Type B pancreatic cell (in vitro differentiated cells): ENCODE results near the gene MAGEB17. TPM values are rescaled to one million over a fixed set of nuclear protein-coding genes. Genes with fewer than 3 reads are reported as not detected.
"Not testable (repeated sequence)": the region's sequence is repeated elsewhere in the genome, so short reads cannot be mapped to it uniquely, and the experiment has no call there.

Source experiments
- DNase-seq: peaks from one replicate; pipeline ENCODE4 v3.0.0; 2021; ENCODE audit warnings: mixed read lengths; ENCODE audit not compliant: unreplicated experiment; ENCODE audit errors: extremely low spot score
- H3K27ac Mint-ChIP-seq: 2 replicates; pipeline ENCODE4 v1.8.0; 2021; ENCODE audit warnings: mild to moderate bottlenecking, mixed read lengths
- H3K27me3 Mint-ChIP-seq: 2 replicates; pipeline ENCODE4 v1.8.0; 2021; ENCODE audit warnings: mixed read lengths
- H3K36me3 Mint-ChIP-seq: 2 replicates; pipeline ENCODE4 v1.8.0; 2021; ENCODE audit warnings: mixed read lengths
- H3K4me1 Mint-ChIP-seq: one replicate; pipeline ENCODE4 v1.8.0; 2021; ENCODE audit warnings: mixed read lengths; ENCODE audit not compliant: unreplicated experiment
- H3K4me3 Mint-ChIP-seq: 2 replicates; pipeline ENCODE4 v1.8.0; 2021; ENCODE audit warnings: mild to moderate bottlenecking, mixed read lengths
- H3K9me3 Mint-ChIP-seq: 2 replicates; pipeline ENCODE4 v1.8.0; 2021; ENCODE audit warnings: mixed read lengths
- CTCF ChIP-seq: fragments of 200-600 bp; sonication (generic); conservative IDR thresholded peaks from 2 replicates; pipeline ENCODE4 v1.5.0; 2021; ENCODE audit warnings: antibody characterized with exemption, mild to moderate bottlenecking
- total RNA-seq: library from RNA; stranded (reverse); gene quantifications from 2 replicates; pipeline ENCODE4 v1.2.1, GENCODE V29; 2021; ENCODE audit warnings: low replicate concordance

Gene MAGEB17
- total RNA-seq, 1 donor from 2014 or later: not detected

DNA sequence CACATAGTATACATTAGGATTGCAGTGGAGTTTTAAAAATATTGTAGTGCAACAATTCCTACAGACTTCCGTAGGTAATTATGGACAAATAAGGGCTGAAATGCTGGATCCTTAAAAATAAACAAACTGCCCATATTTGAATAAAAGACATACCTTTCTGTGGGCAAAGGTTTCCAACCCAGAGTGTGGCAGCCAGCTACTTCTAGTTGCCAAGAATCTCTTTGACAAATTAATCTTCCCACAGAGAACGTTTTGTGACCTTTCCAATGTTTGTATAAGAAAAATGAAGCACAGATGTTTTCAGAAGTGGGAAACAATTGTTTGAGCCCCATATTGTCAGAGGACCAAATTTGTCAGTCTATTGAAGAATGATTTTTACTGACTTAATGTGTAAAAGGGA lies 22.9 kb upstream of the MAGEB17 start:
- Mint-ChIP-seq H3K27ac (no peak overlapping the region), H3K4me1 (peaks cover 20% of the 10 kb centered on the region), H3K36me3 (no peaks in the 10 kb centered on the region), H3K9me3 (peaks cover 15% of the 10 kb centered on the region), H3K4me3 (no peak overlapping the region), H3K27me3 (peaks cover 12% of the 10 kb centered on the region)
- TF ChIP-seq CTCF: no peak
- DNase-seq: no peak

GRCh38 chrX:16145093-16145492 lies 22.2 kb upstream of the MAGEB17 start:
- not testable (repeated sequence) for DNase-seq, H3K4me3 Mint-ChIP-seq, H3K36me3 Mint-ChIP-seq, H3K27ac Mint-ChIP-seq
- Mint-ChIP-seq H3K27me3 (peaks cover 12% of the 10 kb centered on the region), H3K9me3 (peaks cover 15% of the 10 kb centered on the region), H3K4me1 (peaks cover 20% of the 10 kb centered on the region)

DNA sequence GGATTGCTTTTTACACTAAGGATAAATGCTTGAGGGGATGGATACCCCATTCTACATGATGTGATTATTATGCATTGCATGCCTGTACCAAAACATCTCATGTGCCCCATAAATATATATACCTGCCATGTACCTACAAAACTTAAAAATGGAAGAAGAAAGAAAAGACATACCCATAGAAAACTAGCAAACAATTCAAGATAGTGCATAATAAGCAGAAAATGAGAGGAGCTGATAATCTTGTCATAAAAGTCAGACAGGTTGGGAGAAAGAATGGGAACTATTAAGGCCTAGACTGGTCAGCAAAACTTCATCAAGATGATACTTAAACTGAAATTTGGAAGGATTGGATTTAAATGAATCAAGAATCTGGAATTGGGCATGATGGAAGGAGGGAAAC lies 21.6 kb upstream of the MAGEB17 start:
- Mint-ChIP-seq H3K27ac (no peak overlapping the region), H3K4me1 (peaks cover 19% of the 10 kb centered on the region), H3K4me3 (no peak overlapping the region), H3K27me3 (peaks cover 12% of the 10 kb centered on the region), H3K36me3 (no peaks in the 10 kb centered on the region), H3K9me3 (peaks cover 15% of the 10 kb centered on the region)
- TF ChIP-seq CTCF: no peak
- DNase-seq: no peak

- no peak for TF ChIP-seq CTCF
- peaks cover 11% of the 10 kb centered on the region for H3K27me3 Mint-ChIP-seq
- H3K9me3 Mint-ChIP-seq: peaks cover 8% of the 10 kb centered on the region
- H3K4me3 Mint-ChIP-seq: no peak overlapping the region
- H3K36me3 Mint-ChIP-seq: no peaks in the 10 kb centered on the region
- no peak overlapping the region for H3K27ac Mint-ChIP-seq
- no peak for DNase-seq
- H3K4me1 Mint-ChIP-seq: peaks cover 9% of the 10 kb centered on the region
Measured at GRCh38 chrX:16148896-16149295, 18.4 kb upstream of the MAGEB17 start.

DNA sequence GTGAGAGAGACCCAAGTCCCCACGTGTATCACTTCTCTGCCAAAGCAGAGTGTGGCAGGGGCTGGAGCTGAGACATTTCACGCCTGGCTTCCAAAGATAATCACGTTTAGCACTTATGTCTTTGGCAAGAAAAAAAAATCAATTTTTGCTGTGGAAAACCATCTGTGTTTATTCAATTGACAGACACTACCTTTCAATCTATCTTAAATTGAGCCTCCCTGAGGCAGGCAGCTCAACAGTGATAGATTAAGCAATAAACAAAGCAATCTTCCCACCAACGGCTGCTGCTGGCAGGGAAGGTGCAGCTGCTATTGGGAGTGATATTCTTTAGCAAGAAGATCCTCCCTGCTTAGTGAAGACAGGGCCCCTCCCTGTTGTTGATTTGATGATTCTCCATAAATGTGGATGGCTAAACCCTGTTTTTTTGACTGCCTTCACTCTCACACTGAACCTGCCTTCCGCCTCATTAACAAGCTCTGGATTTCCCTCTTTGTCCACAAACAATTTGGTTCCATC lies 11.6 kb upstream of the MAGEB17 start:
- TF ChIP-seq CTCF: no peak
- Mint-ChIP-seq H3K27me3 (peaks cover 8% of the 10 kb centered on the region), H3K4me1 (no peaks in the 10 kb centered on the region), H3K27ac (no peak overlapping the region), H3K9me3 (no peaks in the 10 kb centered on the region), H3K36me3 (no peaks in the 10 kb centered on the region), H3K4me3 (no peak overlapping the region)
- DNase-seq: no peak

DNA sequence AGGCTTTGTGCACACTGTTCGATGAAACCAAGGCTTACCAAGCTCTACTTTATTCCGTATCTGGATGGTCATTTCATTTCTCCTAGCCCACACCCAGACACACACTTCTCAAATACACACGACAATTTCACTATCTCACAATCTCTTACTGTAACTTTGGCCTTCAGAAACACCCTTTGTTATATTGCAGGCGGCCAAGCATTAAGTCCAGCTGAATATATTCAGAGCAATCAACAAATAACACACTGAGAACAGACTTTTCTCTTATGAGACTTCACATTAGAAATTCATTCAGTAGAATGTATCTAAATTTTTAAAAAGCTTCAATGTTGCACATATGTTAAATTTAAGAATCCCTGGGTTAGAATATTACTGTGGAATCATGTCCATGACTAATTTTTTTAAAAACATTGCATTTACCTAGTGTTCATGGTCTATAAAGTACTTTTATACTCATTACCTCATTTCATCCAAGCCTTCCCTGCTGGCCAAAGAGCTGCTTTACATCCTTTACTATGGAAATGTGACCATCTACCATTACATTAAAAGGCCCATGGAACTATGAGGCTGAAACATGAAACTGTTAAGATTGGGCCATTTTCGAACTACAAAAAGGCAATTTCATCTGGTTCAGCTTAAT lies 10.5 kb upstream of the MAGEB17 start:
- peak; percentile 27 for TF ChIP-seq CTCF
- no peak overlapping the region for H3K4me3 Mint-ChIP-seq
- peaks cover 3% of the 10 kb centered on the region for H3K27me3 Mint-ChIP-seq
- H3K36me3 Mint-ChIP-seq: no peaks in the 10 kb centered on the region
- no peaks in the 10 kb centered on the region for H3K9me3 Mint-ChIP-seq
- H3K4me1 Mint-ChIP-seq: no peaks in the 10 kb centered on the region
- no peak for DNase-seq
- no peak overlapping the region for H3K27ac Mint-ChIP-seq
